A204.1 (cell line): ENCODE measurements around the gene ERO1A.

Experiments used
- FAIRE-seq: peaks from 2 replicates; lab custom pipeline; 2012; peaks lifted over from hg19 to GRCh38; lab: Jason Lieb, UNC

The ERO1A gene

DNA sequence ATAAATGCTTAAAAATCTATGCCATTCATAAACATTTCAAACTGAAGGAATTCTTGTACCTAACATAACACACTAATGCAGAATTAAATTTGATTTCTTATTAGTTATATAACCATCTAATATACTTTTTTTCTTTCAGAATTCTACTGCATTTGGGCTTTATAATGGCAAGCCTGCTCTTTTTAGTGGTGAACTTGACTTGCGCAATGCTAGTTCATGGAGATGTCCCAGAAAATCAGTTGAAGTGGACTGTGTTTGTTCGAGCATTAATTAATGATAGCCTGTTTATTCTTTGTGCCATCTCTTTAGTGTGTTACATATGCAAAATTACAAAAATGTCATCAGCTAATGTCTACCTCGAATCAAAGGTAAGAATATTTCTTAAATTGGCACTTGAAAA, 95.4 kb downstream of the ERO1A start:
- FAIRE-seq: no peak

DNA sequence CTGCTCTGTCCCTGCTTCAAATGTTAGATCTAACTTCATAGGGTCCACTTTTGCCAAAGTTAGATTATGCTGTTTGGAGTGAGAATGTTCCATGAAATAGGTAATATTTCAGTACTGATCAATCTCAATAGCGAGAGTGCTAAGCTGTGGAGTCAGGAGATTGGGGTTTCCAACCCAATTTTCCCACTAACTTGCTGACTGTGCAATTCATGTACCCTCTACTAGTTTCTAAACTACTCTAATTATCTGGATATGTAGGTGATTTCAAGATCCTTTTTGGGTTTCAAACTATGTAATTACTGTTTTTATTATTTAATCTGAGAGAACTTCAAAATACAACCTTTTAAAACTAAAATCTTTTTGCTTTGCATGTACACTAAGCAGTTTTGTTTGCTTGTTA, 96.8 kb downstream of the ERO1A start:
- no peak for FAIRE-seq

DNA sequence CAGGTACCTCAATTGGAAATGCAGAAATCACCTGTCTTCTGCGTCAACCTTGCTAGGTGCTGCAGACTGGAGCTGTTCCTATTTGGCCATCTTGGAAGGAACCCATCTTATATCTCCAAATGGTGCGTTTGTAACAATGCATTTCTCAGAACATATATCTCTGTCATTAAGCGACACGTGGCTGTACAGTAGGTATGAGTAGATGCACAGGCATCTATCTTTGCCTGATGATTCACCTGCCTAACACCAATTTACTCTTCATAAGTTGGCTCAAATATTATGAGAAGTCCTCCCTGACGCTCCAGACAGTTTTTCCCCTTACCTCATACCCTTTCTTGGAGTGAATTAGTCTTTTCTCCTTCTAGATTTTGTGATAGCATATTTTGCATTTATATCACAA, 98.5 kb downstream of the ERO1A start:
- no peak for FAIRE-seq

DNA sequence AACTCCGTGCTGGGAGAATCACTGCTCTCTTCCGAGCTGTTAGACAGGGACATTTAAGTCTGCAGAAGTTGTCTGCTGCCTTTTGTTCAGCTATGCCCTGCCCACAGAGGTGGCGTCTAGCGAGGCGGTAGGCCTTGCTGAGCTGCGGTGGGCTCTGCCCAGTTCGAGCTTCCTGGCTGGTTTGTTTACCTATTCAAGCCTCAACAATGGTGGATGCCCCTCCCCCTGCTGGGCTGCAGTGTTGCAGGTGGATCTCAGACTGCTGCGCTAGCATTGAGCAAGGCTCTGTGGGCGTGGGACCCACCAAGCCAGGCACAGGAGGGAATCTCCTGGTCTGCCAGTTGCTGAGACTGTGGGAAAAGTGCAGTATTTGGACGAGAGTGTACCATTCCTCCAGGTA, 99.0 kb downstream of the ERO1A start:
- no peak for FAIRE-seq

DNA sequence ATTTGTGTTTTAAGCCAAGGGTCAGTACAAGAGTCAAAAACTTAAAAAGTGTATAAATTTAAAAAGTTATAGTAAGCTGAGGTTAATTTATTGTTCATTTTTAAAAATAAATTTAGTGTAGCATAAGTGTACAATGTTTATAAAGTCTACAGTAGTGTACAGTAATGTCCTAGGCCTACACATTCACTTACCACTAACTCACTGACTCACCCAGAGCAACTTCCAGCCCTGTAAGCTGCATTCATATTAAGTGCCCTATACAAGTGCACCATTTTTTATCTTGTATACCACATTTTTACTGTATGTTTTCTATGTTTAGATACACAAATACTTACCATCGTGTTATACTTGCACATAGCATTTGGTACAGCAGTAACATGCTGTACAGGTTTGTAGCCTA, 105.0 kb downstream of the ERO1A start:
- FAIRE-seq: no peak
